ENCODE results near the gene OR2W1.

DNA sequence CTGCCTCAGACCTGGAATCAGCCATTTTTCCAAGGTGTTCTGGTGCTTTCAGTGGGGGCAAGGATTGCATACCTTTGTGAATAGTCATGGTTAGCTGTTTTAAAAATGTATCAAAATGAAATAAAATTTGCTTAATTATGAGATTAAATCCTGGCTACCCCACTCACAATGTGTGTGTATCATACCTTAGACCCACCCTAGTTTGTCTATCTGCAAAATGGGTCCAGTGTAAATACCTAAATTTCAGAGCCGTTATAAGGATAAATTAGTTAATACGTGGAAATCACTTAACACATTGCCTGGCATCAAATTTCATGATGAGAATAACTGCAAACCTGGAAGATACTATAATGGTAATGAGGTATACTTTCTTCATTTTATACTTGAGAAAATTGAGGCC is 36.9 kb downstream of the OR2W1 start:
- TF ChIP-seq CTCF (IDR thresholded peaks at IDR 0.05) = no peak
- TF ChIP-seq POLR2A (IDR thresholded peaks at IDR 0.05) = no peak
